Calu3 (cell line): ENCODE measurements around the gene LINC01488. TPM values are rescaled to one million over a fixed set of nuclear protein-coding genes. Genes with fewer than 3 reads are reported as not detected.
A peak's percentile ranks its signal among the peaks of the same experiment; 100 is the strongest.

Source experiments
- BruUV-seq: library from RNA; stranded (reverse); fragments of 400-500 nt; replicated peaks from 2 replicates; lab custom pipeline; 2021; lab: Mats Ljungman, UMichigan
- CTCF ChIA-PET: fragments of 300-600 bp; sonication (Branson Sonifier 250); formaldehyde crosslinking; loops from one replicate; lab custom pipeline; 2022; ENCODE audit warnings: antibody characterized with exemption; lab: Charles Lee
- DNase-seq: peaks from one replicate; pipeline ENCODE4 v3.0.0; 2022
- H3K27ac Mint-ChIP-seq: one replicate; pipeline ENCODE4 v1.8.0; 2022; ENCODE audit warnings: mixed read lengths; ENCODE audit not compliant: unreplicated experiment
- H3K27me3 Mint-ChIP-seq: one replicate; pipeline ENCODE4 v1.8.0; 2022; ENCODE audit warnings: mixed read lengths; ENCODE audit not compliant: unreplicated experiment
- H3K36me3 Mint-ChIP-seq: one replicate; pipeline ENCODE4 v1.8.0; 2022; ENCODE audit warnings: mild to moderate bottlenecking, moderate library complexity, mixed read lengths; ENCODE audit not compliant: insufficient read depth, unreplicated experiment
- H3K4me1 Mint-ChIP-seq: one replicate; pipeline ENCODE4 v1.8.0; 2022; ENCODE audit warnings: mild to moderate bottlenecking, low read depth, mixed read lengths; ENCODE audit not compliant: unreplicated experiment
- H3K4me3 Mint-ChIP-seq: one replicate; pipeline ENCODE4 v1.8.0; 2022; ENCODE audit warnings: mild to moderate bottlenecking, low read depth, moderate library complexity, mixed read lengths; ENCODE audit not compliant: unreplicated experiment
- H3K9me3 Mint-ChIP-seq: one replicate; pipeline ENCODE4 v1.8.0; 2022; ENCODE audit warnings: low read depth, mixed read lengths; ENCODE audit not compliant: unreplicated experiment
- CTCF ChIP-seq: fragments of 200-600 bp; IDR thresholded peaks from one replicate; pipeline ENCODE4 v1.8.0; 2022; ENCODE audit warnings: antibody characterized with exemption; ENCODE audit not compliant: unreplicated experiment
- intact Hi-C: fragments of 100-400 bp; cut with micrococcal nuclease; formaldehyde crosslinking; loops from one replicate; pipeline ENCODE4 v1.10.0; 2022; ENCODE audit not compliant: unreplicated experiment
- total RNA-seq: library from RNA; stranded (reverse); gene quantifications from 2 replicates; pipeline ENCODE4 v1.2.3, GENCODE V29; 2022

LINC01488 gene
- total RNA-seq, 1 experiment from 2014 or later: not detected

- Mint-ChIP-seq H3K27me3 (peaks cover 17% of the 10 kb centered on the region), H3K4me3 (no peak overlapping the region), H3K4me1 (peaks cover 9% of the 10 kb centered on the region), H3K36me3 (no peaks in the 10 kb centered on the region), H3K27ac (no peak overlapping the region), H3K9me3 (peaks cover 18% of the 10 kb centered on the region)
- no peak for DNase-seq
- intact Hi-C loops: no loop called here
- no peak for TF ChIP-seq CTCF
- CTCF ChIA-PET: no interaction called here
- BruUV-seq: no TSS peak
Observed at GRCh38 chr11:69454018-69454417, 27.4 kb upstream of the LINC01488 start.

- CTCF ChIA-PET: interaction anchor here (0.7 kb wide), 1 partner anchor 40 kb away, joined by 4 read pairs; no protein-coding TSS in a partner anchor
- TF ChIP-seq CTCF: no peak
- H3K27ac Mint-ChIP-seq: no peak overlapping the region
- peaks cover 9% of the 10 kb centered on the region for H3K4me1 Mint-ChIP-seq
- BruUV-seq: no TSS peak
- peaks cover 11% of the 10 kb centered on the region for H3K27me3 Mint-ChIP-seq
- peaks cover 21% of the 10 kb centered on the region for H3K9me3 Mint-ChIP-seq
- H3K36me3 Mint-ChIP-seq: no peaks in the 10 kb centered on the region
- no peak for DNase-seq
- no peak overlapping the region for H3K4me3 Mint-ChIP-seq
- intact Hi-C loops: no loop called here
Observed at GRCh38 chr11:69455969-69456368, 25.5 kb upstream of the LINC01488 start.

DNA sequence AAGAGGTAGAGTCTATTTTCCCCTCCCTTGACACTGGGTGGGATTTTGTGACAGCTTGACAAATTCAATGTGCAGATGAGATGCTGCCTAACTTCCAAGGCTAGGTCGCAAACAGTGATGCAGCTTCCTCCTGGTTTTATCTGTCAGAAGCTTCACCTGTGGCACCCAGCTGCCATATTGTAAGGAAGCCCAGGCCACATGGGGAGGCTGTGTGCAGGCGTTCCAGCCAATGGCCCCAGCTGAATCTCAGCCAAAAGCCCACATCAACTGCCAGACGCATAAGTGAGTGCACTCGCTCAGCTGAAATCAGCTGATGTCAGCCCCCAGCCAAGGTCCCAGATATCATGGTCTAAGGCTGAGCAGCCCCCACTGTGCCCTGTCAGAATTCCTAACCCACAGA, 24.8 kb upstream of the LINC01488 start:
- H3K27me3 Mint-ChIP-seq: peaks cover 4% of the 10 kb centered on the region
- intact Hi-C loops: no loop called here
- H3K9me3 Mint-ChIP-seq: peaks cover 16% of the 10 kb centered on the region
- peaks cover 9% of the 10 kb centered on the region for H3K4me1 Mint-ChIP-seq
- no peak for DNase-seq
- H3K27ac Mint-ChIP-seq: no peak overlapping the region
- CTCF ChIA-PET: interaction anchor here (0.7 kb wide), 1 partner anchor 40 kb away, joined by 4 read pairs; no protein-coding TSS in a partner anchor
- TF ChIP-seq CTCF: no peak
- H3K36me3 Mint-ChIP-seq: no peaks in the 10 kb centered on the region
- BruUV-seq: no TSS peak
- H3K4me3 Mint-ChIP-seq: no peak overlapping the region

GRCh38 chr11:69459848-69460539, 21.5 kb upstream of the LINC01488 start:
- H3K36me3 Mint-ChIP-seq: no peaks in the 10 kb centered on the region
- H3K9me3 Mint-ChIP-seq: peaks cover 14% of the 10 kb centered on the region
- intact Hi-C loops: no loop called here
- peaks cover 11% of the 10 kb centered on the region for H3K27me3 Mint-ChIP-seq
- peaks cover 19% of the 10 kb centered on the region for H3K4me1 Mint-ChIP-seq
- peak overlapping the region; percentile 15 for H3K27ac Mint-ChIP-seq
- CTCF ChIA-PET: interaction anchor here (1.1 kb wide), 1 partner anchor 21 kb away, joined by 3 read pairs; no protein-coding TSS in a partner anchor
- no TSS peak for BruUV-seq
- no peak overlapping the region for H3K4me3 Mint-ChIP-seq
- DNase-seq: no peak
- TF ChIP-seq CTCF: no peak
